ENCODE results near the gene KIF13A. TPM values are rescaled to one million over a fixed set of nuclear protein-coding genes. Genes with fewer than 3 reads are reported as not detected.

The KIF13A gene
- total and polyA plus RNA-seq, 9 of the 15 experiments (the other 6 are each of a cell fraction or from before 2014, with no cell fraction given): 3.6 to 44.3 (median 29.7) TPM

DNA sequence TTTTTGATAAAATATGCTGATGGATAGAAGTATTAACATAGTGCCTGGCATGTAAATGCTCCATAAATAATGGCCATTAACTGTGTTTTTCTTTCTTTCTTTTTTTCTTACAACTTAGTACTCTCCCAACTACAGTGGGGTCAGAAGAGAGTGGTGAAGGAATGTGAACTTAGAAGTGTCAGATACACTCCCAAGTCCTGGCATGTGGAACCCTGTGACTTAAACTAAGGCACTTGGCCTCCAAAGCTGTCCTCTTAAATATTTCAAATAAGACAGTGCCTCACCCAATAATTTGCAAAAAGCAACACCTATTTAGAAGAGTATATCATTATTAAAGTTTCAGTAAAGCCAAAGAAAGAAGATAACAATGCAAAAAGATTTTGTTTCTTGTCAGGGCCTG lies 151.7 kb downstream of the KIF13A start (continued):
- TF ChIP-seq ZNF589 (CRISPR knock-in tag; IDR thresholded peaks at IDR 0.05; ENCODE audit: low read depth): no peak

DNA sequence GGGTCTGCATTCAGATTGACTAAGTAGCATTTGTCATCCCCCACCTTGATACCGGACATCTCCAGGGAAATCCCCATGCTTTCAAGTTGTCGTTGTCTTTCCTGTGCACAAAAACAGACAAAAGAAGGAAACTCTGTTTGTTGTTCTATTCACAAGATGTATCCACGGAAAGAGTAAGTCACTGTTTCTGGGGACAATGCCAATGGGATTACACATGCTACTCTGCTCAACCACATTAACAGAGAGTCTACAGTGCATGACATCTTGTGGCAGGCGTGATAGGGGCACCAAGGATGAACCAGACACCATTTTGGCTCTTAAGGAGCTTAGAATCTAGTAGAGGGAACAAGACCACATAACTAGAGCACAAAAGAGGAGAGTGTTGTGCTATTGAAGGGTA lies 156.3 kb downstream of the KIF13A start:
- Histone ChIP-seq H3K79me2 (ENCODE audit: control insufficient read depth, insufficient read depth, low read length) (no peaks in the 10 kb centered on the region), H2AFZ (ENCODE audit: low read depth, low read length) (no peak overlapping the region), H3K27ac (ENCODE audit: extremely low read depth, low read depth, low read length) (no peak overlapping the region), H3K27me3 (ENCODE audit: control insufficient read depth in 2 of 2, insufficient read depth in 2 of 2, low read length in 2 of 2) (no peaks in the 10 kb centered on the region), H3K9ac (ENCODE audit: insufficient read depth in 1 of 2, low read depth in 2 of 2, low read length in 2 of 2) (no peak overlapping the region), H3K4me3 (no peak overlapping the region), H3K4me2 (ENCODE audit: insufficient read depth, low read length) (no peak overlapping the region), H4K20me1 (replicated peaks; ENCODE audit: control insufficient read depth, insufficient read depth, low read length) (no peaks in the 10 kb centered on the region), H3K9me1 (ENCODE audit: control insufficient read depth, insufficient read depth, low read length) (no peaks in the 10 kb centered on the region), H3K36me3 (ENCODE audit: control insufficient read depth, insufficient read depth, low read length) (peaks cover 76% of the 10 kb centered on the region), H3K4me1 (replicated peaks in 1 of 2; ENCODE audit: control insufficient read depth in 2 of 2, insufficient read depth in 2 of 2, low read length in 2 of 2) (peaks cover 0 to 3% of the 10 kb centered on the region in 2 experiments; a peak in 2 of 5 replicates), H3K9me3 (replicated peaks; ENCODE audit: control insufficient read depth, insufficient read depth, low read depth, low read length) (no peaks in the 10 kb centered on the region)
- ChIA-PET POLR2A (interaction anchor here (0.8 to 1.7 kb wide), 4 partner anchors 9 to 22 kb away, joined by 3 to 5 read pairs (median 3); no protein-coding TSS in a partner anchor), CTCF (ENCODE audit: low intra/inter-chr PET ratio) (no interaction called here)
- FAIRE-seq (no peak), DNase-seq (ENCODE audit: extremely low read depth in 1 of 4, low spot score in 3 of 4) (no peak), ATAC-seq (no peak)
- intact Hi-C loops (cut with micrococcal nuclease): no loop called here
- 70% methylated on average over 4 of the region's 4 CpGs for WGBS (ENCODE audit: insufficient coverage, low coverage, missing lambda C conversion rate)
- no TSS peak for BruUV-seq (replicated peaks)
- in situ Hi-C loops (cut with MboI): no loop called here
- TF ChIP-seq ZNF583 (CRISPR knock-in tag; IDR thresholded peaks at IDR 0.05): no peak
- peak; percentile 91 for TF ChIP-seq FOXJ2 (tag; IDR thresholded peaks at IDR 0.05)

DNA sequence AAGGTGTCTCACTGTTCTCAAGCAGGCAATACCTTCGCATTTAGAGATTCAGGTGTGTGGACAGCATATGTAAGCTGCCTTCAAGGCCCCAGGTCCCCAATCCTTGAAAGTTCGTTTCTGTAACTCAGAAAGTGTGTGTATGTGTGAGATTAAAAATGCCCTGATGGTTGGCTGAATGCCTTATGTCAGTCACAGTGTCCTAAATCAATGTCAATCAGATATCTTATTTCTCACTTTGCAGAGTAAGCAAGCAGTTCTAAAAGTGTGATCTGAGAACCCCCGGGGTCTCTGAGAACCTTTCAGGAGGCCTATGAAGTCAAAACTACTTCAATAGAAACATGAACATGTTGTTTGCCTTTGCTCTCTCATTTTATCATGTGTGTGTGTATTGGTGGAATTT lies 157.5 kb downstream of the KIF13A start:
- Histone ChIP-seq H3K27me3 (ENCODE audit: control insufficient read depth in 2 of 2, insufficient read depth in 2 of 2, low read length in 2 of 2) (no peaks in the 10 kb centered on the region), H3K27ac (ENCODE audit: extremely low read depth, low read depth, low read length) (no peak overlapping the region), H3K9me1 (ENCODE audit: control insufficient read depth, insufficient read depth, low read length) (no peaks in the 10 kb centered on the region), H3K4me1 (replicated peaks in 1 of 2; ENCODE audit: control insufficient read depth in 2 of 2, insufficient read depth in 2 of 2, low read length in 2 of 2) (peaks cover 0 to 3% of the 10 kb centered on the region in 2 experiments; a peak in 2 of 5 replicates), H3K4me3 (no peak overlapping the region), H3K79me2 (ENCODE audit: control insufficient read depth, insufficient read depth, low read length) (no peaks in the 10 kb centered on the region), H3K36me3 (ENCODE audit: control insufficient read depth, insufficient read depth, low read length) (peaks cover 81% of the 10 kb centered on the region), H3K9me3 (replicated peaks; ENCODE audit: control insufficient read depth, insufficient read depth, low read depth, low read length) (no peaks in the 10 kb centered on the region), H3K9ac (ENCODE audit: insufficient read depth in 1 of 2, low read depth in 2 of 2, low read length in 2 of 2) (no peak overlapping the region), H2AFZ (ENCODE audit: low read depth, low read length) (no peak overlapping the region), H3K4me2 (ENCODE audit: insufficient read depth, low read length) (no peak overlapping the region), H4K20me1 (replicated peaks; ENCODE audit: control insufficient read depth, insufficient read depth, low read length) (no peaks in the 10 kb centered on the region)
- DNase-seq (ENCODE audit: extremely low read depth in 1 of 4, low spot score in 3 of 4) (no peak), FAIRE-seq (no peak), ATAC-seq (0 out of 3 replicates have a peak, but pooled peaks have one; percentile 19)
- in situ Hi-C loops (cut with MboI) (no loop called here), intact Hi-C loops (cut with micrococcal nuclease) (no loop called here)
- WGBS (ENCODE audit: insufficient coverage, low coverage, missing lambda C conversion rate): 49% methylated on average over 3 of the region's 3 CpGs
- ChIA-PET CTCF (ENCODE audit: low intra/inter-chr PET ratio) (no interaction called here), POLR2A (interaction anchor here (0.6 to 1.7 kb wide), 2 partner anchors 9 to 214 kb away, joined by 3 to 5 read pairs; no protein-coding TSS in a partner anchor)
- no TSS peak for BruUV-seq (replicated peaks)
- TF ChIP-seq ZNF445 (CRISPR knock-in tag; IDR thresholded peaks at IDR 0.05; ENCODE audit: low read depth) (no peak), EGR1 (conservative IDR thresholded peaks at IDR 0.05) (no peak), GABPB2 (CRISPR knock-in tag; conservative IDR thresholded peaks at IDR 0.05) (no peak), CEBPB (tag; IDR thresholded peaks at IDR 0.05) (no peak), MTA3 (IDR thresholded peaks at IDR 0.05; ENCODE audit: borderline replicate concordance) (no peak), NFATC3 (IDR thresholded peaks at IDR 0.05) (no peak)
- TF ChIP-seq, protein P1, sequence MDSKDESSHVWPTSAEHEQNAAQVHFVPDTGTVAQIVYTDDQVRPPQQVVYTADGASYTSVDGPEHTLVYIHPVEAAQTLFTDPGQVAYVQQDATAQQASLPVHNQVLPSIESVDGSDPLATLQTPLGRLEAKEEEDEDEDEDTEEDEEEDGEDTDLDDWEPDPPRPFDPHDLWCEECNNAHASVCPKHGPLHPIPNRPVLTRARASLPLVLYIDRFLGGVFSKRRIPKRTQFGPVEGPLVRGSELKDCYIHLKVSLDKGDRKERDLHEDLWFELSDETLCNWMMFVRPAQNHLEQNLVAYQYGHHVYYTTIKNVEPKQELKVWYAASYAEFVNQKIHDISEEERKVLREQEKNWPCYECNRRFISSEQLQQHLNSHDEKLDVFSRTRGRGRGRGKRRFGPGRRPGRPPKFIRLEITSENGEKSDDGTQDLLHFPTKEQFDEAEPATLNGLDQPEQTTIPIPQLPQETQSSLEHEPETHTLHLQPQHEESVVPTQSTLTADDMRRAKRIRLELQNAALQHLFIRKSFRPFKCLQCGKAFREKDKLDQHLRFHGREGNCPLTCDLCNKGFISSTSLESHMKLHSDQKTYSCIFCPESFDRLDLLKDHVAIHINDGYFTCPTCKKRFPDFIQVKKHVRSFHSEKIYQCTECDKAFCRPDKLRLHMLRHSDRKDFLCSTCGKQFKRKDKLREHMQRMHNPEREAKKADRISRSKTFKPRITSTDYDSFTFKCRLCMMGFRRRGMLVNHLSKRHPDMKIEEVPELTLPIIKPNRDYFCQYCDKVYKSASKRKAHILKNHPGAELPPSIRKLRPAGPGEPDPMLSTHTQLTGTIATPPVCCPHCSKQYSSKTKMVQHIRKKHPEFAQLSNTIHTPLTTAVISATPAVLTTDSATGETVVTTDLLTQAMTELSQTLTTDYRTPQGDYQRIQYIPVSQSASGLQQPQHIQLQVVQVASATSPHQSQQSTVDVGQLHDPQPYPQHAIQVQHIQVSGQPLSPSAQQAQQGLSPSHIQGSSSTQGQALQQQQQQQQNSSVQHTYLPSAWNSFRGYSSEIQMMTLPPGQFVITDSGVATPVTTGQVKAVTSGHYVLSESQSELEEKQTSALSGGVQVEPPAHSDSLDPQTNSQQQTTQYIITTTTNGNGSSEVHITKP (IDR thresholded peaks at IDR 0.05; ENCODE audit: partially characterized antibody): no peak
- TF ChIP-seq, protein P2, sequence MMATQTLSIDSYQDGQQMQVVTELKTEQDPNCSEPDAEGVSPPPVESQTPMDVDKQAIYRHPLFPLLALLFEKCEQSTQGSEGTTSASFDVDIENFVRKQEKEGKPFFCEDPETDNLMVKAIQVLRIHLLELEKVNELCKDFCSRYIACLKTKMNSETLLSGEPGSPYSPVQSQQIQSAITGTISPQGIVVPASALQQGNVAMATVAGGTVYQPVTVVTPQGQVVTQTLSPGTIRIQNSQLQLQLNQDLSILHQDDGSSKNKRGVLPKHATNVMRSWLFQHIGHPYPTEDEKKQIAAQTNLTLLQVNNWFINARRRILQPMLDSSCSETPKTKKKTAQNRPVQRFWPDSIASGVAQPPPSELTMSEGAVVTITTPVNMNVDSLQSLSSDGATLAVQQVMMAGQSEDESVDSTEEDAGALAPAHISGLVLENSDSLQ (IDR thresholded peaks at IDR 0.05): peak; percentile 74
